ENCODE measurements around the gene ERG. TPM values are rescaled to one million over a fixed set of nuclear protein-coding genes. Genes with fewer than 3 reads are reported as not detected.

ERG gene, protein sequence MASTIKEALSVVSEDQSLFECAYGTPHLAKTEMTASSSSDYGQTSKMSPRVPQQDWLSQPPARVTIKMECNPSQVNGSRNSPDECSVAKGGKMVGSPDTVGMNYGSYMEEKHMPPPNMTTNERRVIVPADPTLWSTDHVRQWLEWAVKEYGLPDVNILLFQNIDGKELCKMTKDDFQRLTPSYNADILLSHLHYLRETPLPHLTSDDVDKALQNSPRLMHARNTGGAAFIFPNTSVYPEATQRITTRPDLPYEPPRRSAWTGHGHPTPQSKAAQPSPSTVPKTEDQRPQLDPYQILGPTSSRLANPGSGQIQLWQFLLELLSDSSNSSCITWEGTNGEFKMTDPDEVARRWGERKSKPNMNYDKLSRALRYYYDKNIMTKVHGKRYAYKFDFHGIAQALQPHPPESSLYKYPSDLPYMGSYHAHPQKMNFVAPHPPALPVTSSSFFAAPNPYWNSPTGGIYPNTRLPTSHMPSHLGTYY
- not detected in 2 replicates for total RNA-seq (2014; rRNA removed; shearing (Covaris generic); ENCODE audit: low replicate concordance)

DNA sequence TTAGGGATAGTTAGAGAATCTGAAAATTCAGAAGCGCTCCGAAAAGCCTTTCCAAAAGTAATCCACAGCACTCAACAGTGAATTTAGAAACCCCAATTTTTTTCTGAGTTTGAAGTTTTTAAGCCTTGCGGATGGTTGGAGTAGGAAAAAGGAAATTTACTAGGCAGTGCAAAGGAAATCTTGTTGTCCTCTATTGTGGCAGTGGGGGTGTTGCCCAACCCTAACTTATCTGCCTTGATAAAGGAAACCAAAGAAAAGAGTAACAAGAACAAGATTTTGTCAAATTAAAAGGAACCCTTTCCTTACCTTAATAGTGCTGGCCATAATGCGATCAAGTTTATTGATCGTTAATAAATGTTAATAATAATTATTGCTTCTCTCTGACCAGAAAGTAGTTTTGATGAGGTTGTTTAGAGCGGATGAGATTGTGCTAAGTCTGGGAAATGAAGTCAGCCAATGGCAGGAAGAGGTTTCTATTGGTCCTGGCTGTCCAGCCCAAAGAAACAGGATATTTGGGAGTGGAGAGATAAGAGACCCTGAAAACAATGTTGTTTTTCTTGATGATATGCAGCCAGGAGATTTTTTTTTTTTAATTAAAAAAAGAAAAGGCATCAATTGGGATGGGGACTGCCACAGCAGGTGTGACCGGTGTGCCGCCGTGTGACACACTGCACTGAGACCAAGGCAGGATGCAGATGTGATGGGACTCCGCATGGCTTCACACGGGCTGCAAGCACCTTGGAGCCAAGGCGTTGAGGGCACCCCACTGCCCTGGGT, at the start of gene ERG:
ERG (minus strand) TSS at position 421 of the 777 bp plus-strand sequence; CDS start at position 324, 97 bp downstream.
- in situ Hi-C loops (cut with HindIII; ENCODE audit: low pct_unique_long_range_greater_than_20kb, low sequenced_read_pairs) = no loop called here
- no peak for DNase-seq (ENCODE audit: low read depth)

DNA sequence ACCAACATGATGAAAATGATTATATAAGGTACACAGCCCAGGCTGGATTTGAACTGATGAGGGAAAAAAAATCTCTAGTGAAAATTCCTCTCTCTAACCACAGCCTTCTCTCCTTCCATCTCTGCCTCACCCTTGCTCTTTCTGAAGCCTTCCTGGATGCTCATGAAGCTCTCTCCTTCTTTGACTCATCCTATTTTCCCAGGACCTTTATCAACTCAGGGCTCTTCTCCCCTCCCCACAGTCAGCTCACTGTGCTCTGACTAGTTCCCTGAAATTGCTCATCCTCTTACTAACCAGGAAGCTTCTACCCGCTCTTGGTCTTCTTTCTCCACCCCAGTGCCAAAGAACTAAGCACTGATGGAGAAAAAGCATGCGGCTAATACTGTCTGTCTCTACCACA, 46.4 kb upstream of the ERG start:
- no peak for DNase-seq (ENCODE audit: low read depth)

DNA sequence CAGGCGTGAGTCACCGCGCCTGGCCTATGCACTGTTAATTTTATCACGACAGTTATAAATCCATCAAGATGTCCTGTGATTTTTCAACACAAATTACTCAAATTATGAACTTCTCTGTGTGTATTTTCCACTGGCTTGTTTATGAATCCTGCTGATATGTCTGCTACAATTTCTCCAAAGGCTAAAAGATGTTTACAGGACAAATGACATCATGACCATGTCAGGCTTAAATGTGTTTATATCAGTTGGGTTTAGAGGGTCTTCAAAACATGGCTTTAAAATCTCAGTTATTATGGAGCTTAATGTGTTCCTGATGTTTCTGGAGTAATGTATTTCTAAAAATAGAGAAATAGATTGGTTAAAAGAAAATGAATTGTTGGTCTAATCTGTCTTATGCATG, 44.0 kb upstream of the ERG start:
- in situ Hi-C loops (cut with HindIII; ENCODE audit: low pct_unique_long_range_greater_than_20kb, low sequenced_read_pairs) = no loop called here
- DNase-seq (ENCODE audit: low read depth) = no peak

More for the DNA sequence above, 46.4 kb upstream of the ERG start:
- in situ Hi-C loops (cut with HindIII; ENCODE audit: low pct_unique_long_range_greater_than_20kb, low sequenced_read_pairs) = no loop called here

DNA sequence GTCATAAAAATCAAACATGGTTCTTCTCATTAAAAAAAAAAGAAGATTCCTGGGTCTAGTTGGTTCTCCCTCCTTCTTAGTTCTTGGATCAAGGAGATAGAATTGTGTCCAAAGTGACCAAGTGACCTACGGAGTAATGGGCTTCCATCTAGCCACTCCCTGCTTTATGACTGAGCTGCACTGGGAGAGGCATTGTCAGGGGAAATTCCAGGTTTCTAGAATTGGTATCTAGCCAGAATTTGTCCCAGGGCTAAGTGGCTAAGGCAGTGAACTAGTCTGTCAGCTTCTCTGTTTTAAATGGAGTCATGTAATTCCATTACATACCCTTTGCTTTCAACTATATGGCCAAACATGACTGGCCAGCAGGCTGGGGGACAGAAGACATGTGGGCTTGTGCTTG, 40.1 kb upstream of the ERG start:
- no peak for DNase-seq (ENCODE audit: low read depth)
- in situ Hi-C loops (cut with HindIII; ENCODE audit: low pct_unique_long_range_greater_than_20kb, low sequenced_read_pairs) = no loop called here

DNA sequence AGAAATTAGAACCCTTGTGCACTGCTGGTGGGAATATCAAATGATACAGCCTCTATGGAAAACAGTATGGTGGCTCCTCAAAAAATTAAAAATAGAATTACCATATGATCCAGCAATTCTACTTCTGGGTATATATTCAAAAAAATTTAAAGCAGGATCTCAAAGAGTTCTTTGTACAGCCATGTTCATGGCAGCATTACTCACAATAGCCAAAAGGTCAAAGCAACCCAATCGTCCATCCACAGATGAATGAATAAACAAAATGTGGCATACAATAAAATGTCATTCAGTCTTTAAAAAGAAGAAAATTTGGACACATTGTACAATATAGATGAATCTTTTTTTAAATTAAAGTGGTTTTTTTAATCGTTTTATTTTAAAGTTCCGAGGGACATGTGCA, 36.3 kb upstream of the ERG start:
- in situ Hi-C loops (cut with HindIII; ENCODE audit: low pct_unique_long_range_greater_than_20kb, low sequenced_read_pairs) = no loop called here
- DNase-seq (ENCODE audit: low read depth) = no peak

DNA sequence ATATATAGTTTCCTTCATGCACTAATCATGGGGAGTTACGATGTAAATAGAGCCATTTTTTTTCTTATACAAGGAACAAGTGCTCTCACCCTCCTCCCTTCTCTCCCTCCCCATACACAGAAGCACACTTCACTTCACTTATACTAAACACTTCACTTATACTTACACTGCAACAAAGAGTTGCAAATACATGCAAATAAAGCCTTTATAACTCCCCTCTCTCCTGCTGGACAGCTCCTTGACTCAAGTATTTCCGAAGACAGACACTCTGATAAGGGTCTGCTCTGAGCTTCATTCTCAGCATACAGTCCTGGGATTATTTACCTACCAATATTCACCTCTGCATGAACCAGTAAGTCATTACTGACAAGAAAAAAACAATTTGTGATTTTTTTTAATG, 35.6 kb upstream of the ERG start:
- no peak for DNase-seq (ENCODE audit: low read depth)
- in situ Hi-C loops (cut with HindIII; ENCODE audit: low pct_unique_long_range_greater_than_20kb, low sequenced_read_pairs) = no loop called here

DNA sequence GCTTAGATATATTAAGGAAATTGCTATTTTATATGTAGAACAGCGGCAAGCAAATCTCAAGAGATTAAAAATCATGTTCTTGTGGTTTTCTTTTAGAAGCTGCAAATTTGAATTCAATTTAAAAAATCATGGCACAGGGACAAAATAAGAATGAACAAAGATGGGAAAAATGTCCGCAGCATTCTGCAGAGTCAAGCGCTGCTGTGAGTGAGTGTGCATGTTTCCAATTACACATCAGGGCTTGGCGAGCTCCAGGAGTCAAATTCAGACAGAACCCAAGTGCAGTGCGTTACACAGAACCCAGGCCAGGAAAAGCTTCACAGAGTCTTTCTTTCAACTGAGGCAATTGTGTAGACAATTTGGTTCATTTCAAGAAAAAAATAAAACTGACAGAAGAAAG, 33.3 kb upstream of the ERG start:
- in situ Hi-C loops (cut with HindIII; ENCODE audit: low pct_unique_long_range_greater_than_20kb, low sequenced_read_pairs) = no loop called here
- no peak for DNase-seq (ENCODE audit: low read depth)

DNA sequence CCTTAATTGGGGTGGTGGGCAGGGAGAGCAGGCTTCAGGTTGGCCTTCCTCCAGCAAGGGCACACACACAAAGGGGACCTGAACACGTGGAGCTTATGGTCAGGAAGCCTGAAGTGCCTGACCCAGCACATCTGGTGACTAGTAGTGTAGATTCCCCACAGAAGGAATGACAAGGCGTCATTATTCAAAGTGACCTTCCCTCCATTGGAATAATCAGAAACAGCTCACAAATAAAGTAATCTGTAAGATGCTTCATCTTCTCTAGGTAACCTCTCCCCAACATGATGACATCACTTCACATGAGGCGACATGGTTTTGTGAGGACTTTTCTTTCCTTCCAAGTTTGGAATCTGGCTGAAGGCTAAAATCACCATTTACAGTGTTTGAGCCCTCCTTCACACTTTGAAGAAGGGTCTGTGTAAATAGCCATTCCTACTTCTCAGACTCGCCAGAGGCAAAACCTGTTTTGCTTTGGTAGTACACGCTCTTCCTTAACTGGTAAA, 32.8 kb upstream of the ERG start:
- DNase-seq (ENCODE audit: low read depth) = no peak
- in situ Hi-C loops (cut with HindIII; ENCODE audit: low pct_unique_long_range_greater_than_20kb, low sequenced_read_pairs) = no loop called here

DNA sequence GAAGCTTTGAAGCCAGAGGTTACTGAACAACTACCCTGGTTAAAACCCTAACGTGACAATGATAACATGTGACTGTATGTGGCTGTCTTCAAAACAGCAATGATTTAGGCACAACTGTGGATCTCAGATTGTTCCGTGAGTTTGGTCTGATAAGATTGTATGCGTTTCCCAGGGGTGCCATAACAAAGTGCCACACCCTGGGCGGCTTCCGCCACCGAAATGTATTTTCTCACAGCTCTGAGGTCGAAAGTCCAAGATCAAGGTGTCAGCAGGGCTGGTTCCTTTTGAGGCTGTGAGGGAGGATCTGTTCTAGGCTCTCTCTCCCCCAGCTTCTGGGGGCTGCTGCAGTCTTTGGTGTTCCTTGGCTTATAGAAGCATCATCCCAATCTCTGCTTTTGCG, 29.5 kb upstream of the ERG start:
- DNase-seq (ENCODE audit: low read depth) = no peak
- in situ Hi-C loops (cut with HindIII; ENCODE audit: low pct_unique_long_range_greater_than_20kb, low sequenced_read_pairs) = no loop called here

DNA sequence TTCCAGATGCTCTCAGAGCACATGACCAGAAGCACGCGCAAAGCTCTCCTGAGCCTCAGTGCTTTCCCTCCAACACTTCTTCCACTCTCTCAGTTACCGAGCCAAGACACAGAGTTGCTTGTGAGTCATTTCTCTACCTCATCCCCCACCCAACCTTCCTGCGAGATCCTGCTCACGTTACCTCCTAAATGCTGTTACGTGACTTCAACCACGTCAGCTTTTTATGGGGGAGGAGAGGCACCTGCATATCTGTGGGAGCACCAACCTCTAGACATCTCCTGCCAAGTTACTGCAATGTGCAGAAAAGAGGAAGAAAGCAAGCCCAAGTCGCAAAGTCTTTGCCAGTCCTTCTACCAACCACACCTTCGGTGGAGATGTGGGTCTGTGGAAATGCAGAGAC, 27.2 kb upstream of the ERG start:
- in situ Hi-C loops (cut with HindIII; ENCODE audit: low pct_unique_long_range_greater_than_20kb, low sequenced_read_pairs) = no loop called here
- DNase-seq (ENCODE audit: low read depth) = no peak

DNA sequence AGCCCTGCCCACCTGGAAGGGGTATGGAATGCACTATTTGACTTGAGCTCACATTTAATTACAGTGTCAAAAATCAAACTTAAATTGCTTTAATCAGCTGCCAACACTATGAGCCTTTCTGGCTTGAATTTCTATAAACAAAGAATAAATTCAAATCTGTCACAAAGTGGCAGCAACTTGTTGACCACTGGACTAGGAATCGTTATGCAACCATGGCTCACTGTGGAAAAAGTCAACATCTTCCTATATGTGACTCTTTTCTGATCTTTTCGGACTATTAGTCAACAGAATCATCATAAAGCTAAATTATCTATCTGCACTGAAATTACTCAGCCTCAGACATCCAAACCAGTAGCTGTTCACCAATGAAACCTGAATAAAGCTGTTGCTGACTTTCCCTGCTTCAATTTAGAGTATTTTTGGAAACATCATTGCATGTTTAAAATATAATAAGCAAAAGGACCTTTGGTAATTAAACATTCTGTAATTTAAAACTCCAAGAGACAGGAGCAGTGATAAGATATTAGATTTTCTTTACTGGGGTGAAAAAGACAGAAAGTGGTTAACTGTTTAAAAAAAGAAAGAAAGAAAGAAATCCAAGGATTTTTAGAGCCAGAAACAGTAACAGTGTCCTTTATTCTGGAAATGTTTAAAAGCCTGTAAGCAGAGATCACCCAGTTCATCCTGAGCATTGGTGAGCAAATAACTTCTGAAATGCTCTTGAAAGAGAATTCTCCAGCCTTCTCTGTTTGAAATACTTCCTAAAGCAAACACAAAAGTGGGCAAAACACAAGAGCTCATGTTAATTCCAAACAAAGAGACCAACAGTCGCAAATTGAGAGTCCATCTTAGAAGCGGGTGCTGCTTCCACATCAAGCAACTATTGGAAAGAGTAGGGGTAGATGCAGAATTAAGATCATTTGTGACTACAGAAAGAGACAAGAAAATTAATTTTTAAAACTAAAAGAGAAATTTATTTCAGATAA, 26.2 kb upstream of the ERG start:
- DNase-seq (ENCODE audit: low read depth) = no peak
- in situ Hi-C loops (cut with HindIII; ENCODE audit: low pct_unique_long_range_greater_than_20kb, low sequenced_read_pairs) = no loop called here

DNA sequence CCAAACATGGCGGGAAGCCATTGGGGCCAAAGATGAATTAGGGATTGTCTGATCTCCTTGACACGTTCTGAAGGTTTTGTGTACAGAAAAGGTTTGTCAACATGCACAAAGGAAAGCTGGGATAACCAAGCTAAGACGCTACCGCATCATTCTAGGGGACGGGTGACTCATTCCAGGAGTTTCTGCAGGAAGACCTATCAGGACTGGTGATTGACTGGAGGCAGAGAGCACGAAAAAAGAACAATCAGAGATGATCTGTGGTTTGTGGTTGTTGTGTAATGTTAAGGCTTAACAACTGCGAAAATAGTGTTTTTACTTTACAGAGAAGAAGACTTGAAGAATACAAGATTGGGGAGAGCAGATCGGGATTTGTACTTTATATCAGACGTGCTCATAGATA, 22.2 kb upstream of the ERG start:
- in situ Hi-C loops (cut with HindIII; ENCODE audit: low pct_unique_long_range_greater_than_20kb, low sequenced_read_pairs) = no loop called here
- no peak for DNase-seq (ENCODE audit: low read depth)

DNA sequence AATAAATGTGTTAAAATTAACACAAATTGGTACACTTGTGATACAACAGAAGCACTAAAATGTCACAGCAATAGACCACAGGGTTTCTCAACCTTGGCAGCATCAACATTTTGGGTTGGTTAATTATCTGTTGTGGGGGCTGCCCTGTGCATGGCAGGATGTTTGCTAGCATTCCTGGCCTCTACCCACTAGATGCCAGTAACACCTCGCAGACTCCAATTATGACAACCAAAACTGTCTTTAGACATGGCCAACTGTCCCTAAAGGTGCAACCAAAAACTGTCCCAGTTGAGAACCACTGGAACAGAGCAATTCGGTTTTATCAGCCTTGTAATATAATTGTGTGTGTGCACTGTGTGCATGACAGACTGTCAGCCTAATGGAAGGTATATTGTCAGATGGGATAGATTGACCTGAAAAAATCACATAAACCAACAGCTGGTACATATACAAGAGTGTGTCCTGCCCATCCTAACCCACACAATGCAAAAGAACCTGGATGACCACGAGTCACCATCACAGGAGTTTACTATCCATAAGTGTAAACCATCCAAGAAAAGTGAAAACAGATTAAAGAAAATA, 13.5 kb upstream of the ERG start:
- in situ Hi-C loops (cut with HindIII; ENCODE audit: low pct_unique_long_range_greater_than_20kb, low sequenced_read_pairs) = no loop called here
- DNase-seq (ENCODE audit: low read depth) = no peak

DNA sequence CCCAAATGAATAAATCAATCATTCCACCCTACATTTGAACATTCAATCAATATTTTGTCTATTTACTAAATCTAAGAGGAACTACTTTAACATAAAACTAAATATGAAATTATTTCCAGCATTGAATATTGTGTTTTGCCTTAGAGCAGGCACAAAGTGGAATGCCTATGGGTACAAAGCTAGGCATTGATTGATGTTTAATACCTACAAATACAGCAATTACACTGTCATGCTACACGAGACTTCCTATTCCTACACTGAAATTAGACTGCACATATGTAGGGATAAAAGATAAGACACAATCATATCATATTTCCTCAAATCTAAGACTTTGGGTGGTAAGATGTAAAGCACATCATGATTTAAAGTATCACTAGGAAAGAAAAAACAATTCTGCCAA, 12.9 kb upstream of the ERG start:
- in situ Hi-C loops (cut with HindIII; ENCODE audit: low pct_unique_long_range_greater_than_20kb, low sequenced_read_pairs) = no loop called here
- no peak for DNase-seq (ENCODE audit: low read depth)

DNA sequence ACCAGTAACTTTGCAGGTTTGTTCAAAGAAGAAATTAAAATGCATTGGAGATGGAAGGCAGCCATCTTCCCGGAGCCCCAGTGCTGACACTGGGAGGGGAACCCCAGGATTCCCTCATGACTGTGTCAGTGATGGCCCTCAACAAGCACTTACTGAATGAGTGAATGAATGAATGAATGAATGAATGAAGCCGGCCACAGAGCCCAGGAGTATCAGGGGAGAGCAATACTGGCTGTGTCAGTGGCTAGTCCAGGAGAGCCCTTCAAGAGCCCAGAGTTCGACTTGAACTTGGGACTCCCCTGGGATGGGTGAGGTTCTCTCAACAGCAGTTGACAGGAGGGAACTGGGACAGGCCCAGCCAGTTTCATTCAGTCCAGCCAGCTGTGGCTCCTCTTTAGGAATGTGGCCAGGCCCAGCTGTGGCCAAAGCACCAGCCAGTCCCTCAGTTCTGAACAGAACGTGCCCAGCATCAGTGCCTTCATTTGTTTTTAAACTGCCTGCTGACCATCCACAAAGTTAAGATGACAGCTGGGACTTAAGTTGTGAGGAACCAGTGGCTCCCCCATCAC, 9.2 kb upstream of the ERG start:
- in situ Hi-C loops (cut with HindIII; ENCODE audit: low pct_unique_long_range_greater_than_20kb, low sequenced_read_pairs) = no loop called here
- DNase-seq (ENCODE audit: low read depth) = no peak

DNA sequence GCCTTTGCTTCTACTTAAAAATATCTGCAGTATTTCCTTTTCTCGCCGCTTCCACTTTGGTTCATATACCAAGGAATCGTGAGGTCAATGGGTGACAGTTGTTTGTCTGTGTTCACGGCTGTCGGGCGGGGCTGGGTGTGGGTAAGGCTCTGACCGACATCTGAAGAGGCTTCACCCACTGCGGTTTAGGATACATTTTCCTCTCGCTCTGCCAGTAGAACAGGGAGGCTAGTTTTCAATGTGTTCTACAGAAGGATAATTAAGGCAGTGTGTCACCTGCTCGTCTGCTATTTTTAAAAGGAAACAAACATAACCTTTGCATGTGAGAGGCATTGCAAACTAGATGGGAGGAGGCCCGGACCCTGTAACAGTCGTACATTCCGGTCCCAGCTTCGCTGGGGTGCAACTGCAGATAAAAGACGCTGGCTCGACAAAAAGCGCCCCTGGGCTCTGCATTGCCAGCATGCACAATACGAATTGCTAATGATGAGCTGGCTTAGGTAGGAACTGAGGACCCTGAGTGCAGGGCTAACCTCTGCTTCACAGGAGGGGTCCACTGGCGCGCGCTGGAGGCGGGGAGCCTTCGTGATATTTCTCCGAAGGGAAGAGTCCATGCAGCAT, 8.5 kb upstream of the ERG start:
- DNase-seq (ENCODE audit: low read depth) = no peak
- in situ Hi-C loops (cut with HindIII; ENCODE audit: low pct_unique_long_range_greater_than_20kb, low sequenced_read_pairs) = no loop called here

Data from Caki2 (cell line).